Activated B cell treated with CpG ODN at 0.5 μM for 24 hours (primary cell): ENCODE data around the gene SYNE3. TPM values are rescaled to one million over a fixed set of nuclear protein-coding genes. Genes with fewer than 3 reads are reported as not detected.
A peak's percentile ranks its signal among the peaks of the same experiment; 100 is the strongest.

Experiments
- ATAC-seq: fragments of 200-7000 bp; cut with Tn5 transposase; one replicate; pipeline ENCODE4 v1.10.0; 2021; ENCODE audit warnings: low read depth, mild to moderate bottlenecking, moderate library complexity
- CTCF ChIA-PET: fragments of 350-600 bp; sonication (Branson Sonifier 250); formaldehyde crosslinking; loops from one replicate; lab custom pipeline; 2021; ENCODE audit warnings: antibody characterized with exemption; lab: Charles Lee
- POLR2A ChIA-PET: fragments of 350-600 bp; sonication (Branson Sonifier 250); formaldehyde crosslinking; loops from one replicate; lab custom pipeline; 2021; ENCODE audit warnings: antibody characterized with exemption; lab: Charles Lee
- DNase-seq: peaks from one replicate; pipeline ENCODE4 v3.0.0; 2022
- H3K27ac Mint-ChIP-seq: one replicate; pipeline ENCODE4 v1.8.0; 2020; ENCODE audit warnings: mixed read lengths
- H3K27me3 Mint-ChIP-seq: one replicate; pipeline ENCODE4 v1.8.0; 2021; ENCODE audit warnings: mixed read lengths
- H3K36me3 Mint-ChIP-seq: one replicate; pipeline ENCODE4 v1.8.0; 2021; ENCODE audit warnings: low read depth, mixed read lengths
- H3K4me1 Mint-ChIP-seq: one replicate; pipeline ENCODE4 v1.8.0; 2021; ENCODE audit warnings: mixed read lengths
- H3K4me3 Mint-ChIP-seq: one replicate; pipeline ENCODE4 v1.8.0; 2020; ENCODE audit warnings: mild to moderate bottlenecking, mixed read lengths
- H3K9me3 Mint-ChIP-seq: one replicate; pipeline ENCODE4 v1.8.0; 2020; ENCODE audit warnings: mixed read lengths
- CTCF ChIP-seq: fragments of 200-600 bp; IDR thresholded peaks from one replicate; pipeline ENCODE4 v1.8.0; 2022; ENCODE audit warnings: antibody characterized with exemption, mild to moderate bottlenecking
- intact Hi-C: fragments of 100-400 bp; cut with micrococcal nuclease; formaldehyde crosslinking; loops from one replicate; pipeline ENCODE4 v1.15.1; 2024
- total RNA-seq: library from RNA; stranded (reverse); gene quantifications from 2 replicates; pipeline ENCODE4 v1.2.3, GENCODE V29; 2022

The SYNE3 gene
- total RNA-seq, 1 donor from 2014 or later: 104 TPM

- no peak overlapping the region for H3K4me3 Mint-ChIP-seq
- ATAC-seq (no peak), DNase-seq (no peak)
- CTCF ChIA-PET: interaction anchor here (1.0 kb wide), 1 partner anchor 37 kb away, joined by 4 read pairs; no protein-coding TSS in a partner anchor
- no peak overlapping the region for H3K27ac Mint-ChIP-seq
- no peak for TF ChIP-seq CTCF
- no peaks in the 10 kb centered on the region for H3K27me3 Mint-ChIP-seq
- peaks cover 28% of the 10 kb centered on the region for H3K36me3 Mint-ChIP-seq
- H3K4me1 Mint-ChIP-seq: peaks cover 86% of the 10 kb centered on the region
- no peaks in the 10 kb centered on the region for H3K9me3 Mint-ChIP-seq
- POLR2A ChIA-PET: interaction anchor here (0.6 to 1.8 kb wide), 3 partner anchors 10 to 33 kb away, joined by 3 to 6 read pairs (median 4); partner anchors contain the start of gene SYNE3
- intact Hi-C loops: no loop called here
Observed at GRCh38 chr14:95490138-95490509, 26.3 kb downstream of the SYNE3 start.

- ChIA-PET CTCF (interaction anchor here (1.0 kb wide), 1 partner anchor 38 kb away, joined by 4 read pairs; no protein-coding TSS in a partner anchor), POLR2A (interaction anchor here (0.6 to 1.8 kb wide), 3 partner anchors 9 to 33 kb away, joined by 3 to 6 read pairs (median 4); partner anchors contain the start of gene SYNE3)
- Mint-ChIP-seq H3K4me1 (peaks cover 86% of the 10 kb centered on the region), H3K4me3 (no peak overlapping the region), H3K27me3 (no peaks in the 10 kb centered on the region), H3K27ac (peak overlapping the region; percentile 69), H3K9me3 (no peaks in the 10 kb centered on the region), H3K36me3 (peaks cover 30% of the 10 kb centered on the region)
- ATAC-seq: no peak
- no peak for TF ChIP-seq CTCF
- DNase-seq: no peak
- intact Hi-C loops: no loop called here
Observed at GRCh38 chr14:95489214-95490137, 27.0 kb downstream of the SYNE3 start.

- Mint-ChIP-seq H3K4me1 (peaks cover 88% of the 10 kb centered on the region), H3K9me3 (no peaks in the 10 kb centered on the region), H3K4me3 (no peak overlapping the region), H3K36me3 (peaks cover 30% of the 10 kb centered on the region), H3K27ac (peak overlapping the region; percentile 71), H3K27me3 (no peaks in the 10 kb centered on the region)
- no peak for ATAC-seq
- DNase-seq: no peak
- TF ChIP-seq CTCF: no peak
- CTCF ChIA-PET: interaction anchor here (1.1 kb wide), 1 partner anchor 39 kb away, joined by 4 read pairs; no protein-coding TSS in a partner anchor
- POLR2A ChIA-PET: interaction anchor here (0.5 to 2.0 kb wide), 4 partner anchors 27 to 1958 kb away, joined by 3 to 8 read pairs (median 4); partner anchors contain the start of gene SYNE3
- intact Hi-C loops: no loop called here
Observed at GRCh38 chr14:95488376-95489213, 27.9 kb downstream of the SYNE3 start.

- ChIA-PET CTCF (interaction anchor here (1.1 kb wide), 2 partner anchors 35 to 40 kb away, joined by 3 to 4 read pairs; no protein-coding TSS in a partner anchor), POLR2A (interaction anchor here (1.0 to 2.0 kb wide), 4 partner anchors 8 to 31 kb away, joined by 3 to 14 read pairs (median 6); partner anchors contain the start of gene SYNE3)
- Mint-ChIP-seq H3K4me1 (peaks cover 86% of the 10 kb centered on the region), H3K9me3 (no peaks in the 10 kb centered on the region), H3K36me3 (peaks cover 27% of the 10 kb centered on the region), H3K27ac (peak overlapping the region; percentile 78), H3K27me3 (no peaks in the 10 kb centered on the region), H3K4me3 (no peak overlapping the region)
- intact Hi-C loops: loop anchor here (1.0 kb wide), 1 partner anchor 8 kb away; no protein-coding TSS in a partner anchor
- DNase-seq: no peak
- no peak for TF ChIP-seq CTCF
- ATAC-seq: no peak
Observed at GRCh38 chr14:95487669-95488084, 28.8 kb downstream of the SYNE3 start.
